GM21528 (cell line): ENCODE measurements around the gene ABLIM2.

ENCODE experiments used
- ATAC-seq: cut with Tn5 transposase; IDR thresholded peaks from one replicate; pipeline ENCODE4 v1.9.1; 2021; ENCODE audit warnings: mild to moderate bottlenecking, moderate library complexity; ENCODE audit not compliant: unreplicated experiment, low FRiP score

The ABLIM2 gene

GRCh38 chr4:8037150-8037769 lies 121.4 kb downstream of the ABLIM2 start:
- no peak for ATAC-seq

- ATAC-seq: no peak
These were observed 123.2 kb downstream of the ABLIM2 start for GRCh38 chr4:8035371-8035780.

GRCh38 chr4:8033829-8034528 lies 124.6 kb downstream of the ABLIM2 start:
- ATAC-seq: no peak

GRCh38 chr4:8033067-8033755 lies 125.4 kb downstream of the ABLIM2 start:
- ATAC-seq: no peak

GRCh38 chr4:8032381-8032780 lies 126.2 kb downstream of the ABLIM2 start:
- no peak for ATAC-seq

GRCh38 chr4:8030121-8030781 lies 128.4 kb downstream of the ABLIM2 start:
- no peak for ATAC-seq

GRCh38 chr4:8029689-8030088 lies 128.9 kb downstream of the ABLIM2 start:
- no peak for ATAC-seq

- no peak for ATAC-seq
These were observed 129.6 kb downstream of the ABLIM2 start for GRCh38 chr4:8028884-8029568.

GRCh38 chr4:8028368-8028767 lies 130.2 kb downstream of the ABLIM2 start:
- ATAC-seq: no peak

- no peak for ATAC-seq
These were observed 132.2 kb downstream of the ABLIM2 start for GRCh38 chr4:8026453-8026852.

GRCh38 chr4:8025668-8026067 lies 132.9 kb downstream of the ABLIM2 start:
- ATAC-seq: no peak

- no peak for ATAC-seq
These were observed 134.4 kb downstream of the ABLIM2 start for GRCh38 chr4:8024073-8024786.

- ATAC-seq: no peak
These were observed 134.9 kb downstream of the ABLIM2 start for GRCh38 chr4:8023696-8024033.

GRCh38 chr4:8022767-8023695 lies 135.6 kb downstream of the ABLIM2 start:
- no peak for ATAC-seq

- ATAC-seq: no peak
These were observed 136.8 kb downstream of the ABLIM2 start for GRCh38 chr4:8021796-8022195.

GRCh38 chr4:8019396-8020365 lies 138.9 kb downstream of the ABLIM2 start:
- no peak for ATAC-seq

GRCh38 chr4:8016527-8016926 lies 142.1 kb downstream of the ABLIM2 start:
- ATAC-seq: no peak

GRCh38 chr4:8015512-8015911 lies 143.1 kb downstream of the ABLIM2 start:
- ATAC-seq: no peak
